Liver (tissue), 9 donors: Measurements from ENCODE around the gene SH3RF3. TPM values are rescaled to one million over a fixed set of nuclear protein-coding genes. Genes with fewer than 3 reads are reported as not detected.

Experiments used
- DNase-seq: peaks from one replicate; pipeline ENCODE4 v3.0.0-alpha.2; 2017; ENCODE audit warnings: low spot score
- H3K27ac ChIP-seq, 2 donors: one replicate each; pipeline ENCODE4 v1.7.0; 2013; ENCODE audit warnings: inconsistent platforms in 2 of 2, low read length in 2 of 2, control low read depth in 1 of 2, low read depth in 1 of 2, mild to moderate bottlenecking in 1 of 2
- H3K27me3 ChIP-seq, 4 donors: one replicate each; pipeline versions ENCODE4 v1.6.1 to v1.7.0; 2013; ENCODE audit warnings: low read length in 3 of 4, inconsistent platforms in 1 of 4, mild to moderate bottlenecking in 1 of 4, moderate library complexity in 1 of 4; ENCODE audit not compliant: control insufficient read depth in 4 of 4, insufficient read depth in 4 of 4
- H3K36me3 ChIP-seq, 4 donors: one replicate each; pipeline versions ENCODE4 v1.6.1 to v1.7.0; 2013; ENCODE audit warnings: low read length in 3 of 4, mild to moderate bottlenecking in 3 of 4, low read depth in 1 of 4, moderate library complexity in 1 of 4; ENCODE audit not compliant: control insufficient read depth in 4 of 4, insufficient read depth in 3 of 4
- H3K4me1 ChIP-seq, 4 donors: one replicate each; pipeline versions ENCODE4 v1.6.1 to v1.7.0; 2013; ENCODE audit warnings: low read length in 3 of 4, mild to moderate bottlenecking in 3 of 4, moderate library complexity in 1 of 4; ENCODE audit not compliant: control insufficient read depth in 4 of 4, insufficient read depth in 4 of 4
- H3K4me3 ChIP-seq, 3 donors: one replicate each; pipeline versions ENCODE4 v1.6.1 to v1.7.0; 2013; ENCODE audit warnings: low read length in 3 of 3, control low read depth in 1 of 3, low read depth in 1 of 3, mild to moderate bottlenecking in 1 of 3
- H3K9ac ChIP-seq, 2 donors: one replicate each; pipeline ENCODE4 v1.7.0; 2013; ENCODE audit warnings: low read length in 2 of 2, mild to moderate bottlenecking in 2 of 2, moderate library complexity in 2 of 2, control low read depth in 1 of 2, low read depth in 1 of 2
- H3K9me3 ChIP-seq, 4 donors: one replicate each; pipeline versions ENCODE4 v1.6.1 to v1.7.0; 2013; ENCODE audit warnings: low read length in 3 of 4; ENCODE audit not compliant: control insufficient read depth in 4 of 4
- EGR1 ChIP-seq, 2 donors: IDR thresholded peaks; 2 replicates each; pipeline ENCODE4 v1.6.1; 2016 to 2018; ENCODE audit warnings: antibody characterized with exemption in 2 of 2, low read depth in 2 of 2
- GABPA ChIP-seq, 2 donors: IDR thresholded peaks in 1 of 2; conservative IDR thresholded peaks in 1 of 2; 2 replicates each; pipeline ENCODE4 v1.6.1; 2016; ENCODE audit warnings: antibody characterized with exemption in 2 of 2, mild to moderate bottlenecking in 1 of 2, moderate library complexity in 1 of 2
- HNF4A ChIP-seq, 2 donors: conservative IDR thresholded peaks; 2 replicates each; pipeline ENCODE4 v1.6.1; 2016; ENCODE audit warnings: antibody characterized with exemption in 2 of 2, mild to moderate bottlenecking in 2 of 2
- HNF4G ChIP-seq: IDR thresholded peaks from 2 replicates; pipeline ENCODE4 v1.6.1; 2016; ENCODE audit warnings: antibody characterized with exemption
- JUND ChIP-seq, 2 donors: IDR thresholded peaks; 2 replicates each; pipeline ENCODE4 v1.6.1; 2016; ENCODE audit warnings: antibody characterized with exemption in 2 of 2
- MAX ChIP-seq: IDR thresholded peaks from 2 replicates; pipeline ENCODE4 v1.6.1; 2016; ENCODE audit warnings: antibody characterized with exemption
- NR2F2 ChIP-seq: IDR thresholded peaks from 2 replicates; pipeline ENCODE4 v1.6.1; 2016; ENCODE audit warnings: antibody characterized with exemption
- RAD21 ChIP-seq, 2 donors: IDR thresholded peaks; 2 replicates each; pipeline ENCODE4 v1.6.1; 2016; ENCODE audit warnings: antibody characterized with exemption in 2 of 2, mild to moderate bottlenecking in 2 of 2
- RXRA ChIP-seq, 2 donors: IDR thresholded peaks; 2 replicates each; pipeline ENCODE4 v1.6.1; 2017 to 2018; ENCODE audit warnings: antibody characterized with exemption in 2 of 2, mild to moderate bottlenecking in 1 of 2
- SP1 ChIP-seq: IDR thresholded peaks from 2 replicates; pipeline ENCODE4 v1.6.1; 2018; ENCODE audit warnings: antibody characterized with exemption, mild to moderate bottlenecking
- TAF1 ChIP-seq: conservative IDR thresholded peaks from 2 replicates; pipeline ENCODE4 v1.6.1; 2016; ENCODE audit warnings: antibody characterized with exemption, mild to moderate bottlenecking
- YY1 ChIP-seq: IDR thresholded peaks from 2 replicates; pipeline ENCODE4 v1.6.1; 2016; ENCODE audit warnings: antibody characterized with exemption, mild to moderate bottlenecking
- ZBTB33 ChIP-seq: IDR thresholded peaks from 2 replicates; pipeline ENCODE4 v1.6.1; 2016; ENCODE audit warnings: antibody characterized with exemption
- WGBS: extraction: QIAGEN DNeasy Blood & Tissue Kit; methylation state at CpG from one replicate; pipeline ENCODE4 v1.1.7; 2013; 5-methylcytosine and 5-hydroxymethylcytosine counted together
- polyA plus RNA-seq, 2 donors: library from polyadenylated mRNA; stranded (reverse) in 1 of 2; unstranded in 1 of 2; fragments of 200-250 nt in 1 of 2; fragments of >200 nt in 1 of 2; fragmentation: Nextera tagmentation in 1 of 2; extraction: Ambion mirVana in 1 of 2; gene quantifications; one replicate each; pipeline versions ENCODE4 v1.2.1 to v1.2.3, GENCODE V29; 2013 to 2015
- total RNA-seq, 2 donors: library from RNA; depleted of rRNA; stranded (reverse); fragments of >200 nt; gene quantifications; one replicate each; pipeline ENCODE4 v1.2.3, GENCODE V29; 2014
- TF ChIP-seq, protein P1 (sequence below): fragments of 150-350 bp; IDR thresholded peaks from 2 replicates; pipeline ENCODE4 v1.5.1; 2017; ENCODE audit warnings: improper control_type of control experiment, low read depth, low read length; ENCODE audit not compliant: missing input control
- TF ChIP-seq, protein P2 (sequence below): IDR thresholded peaks from 2 replicates; pipeline ENCODE4 v1.6.1; 2016; ENCODE audit warnings: antibody characterized with exemption
- donor health status: healthy.
- donor health status: healthy.
- donor health status: healthy.
- donor health status: healthy.
- donor health status: healthy.

Gene SH3RF3
- total and polyA plus RNA-seq, 4 donors = 0.11 to 1.0 (median 0.54) TPM

DNA sequence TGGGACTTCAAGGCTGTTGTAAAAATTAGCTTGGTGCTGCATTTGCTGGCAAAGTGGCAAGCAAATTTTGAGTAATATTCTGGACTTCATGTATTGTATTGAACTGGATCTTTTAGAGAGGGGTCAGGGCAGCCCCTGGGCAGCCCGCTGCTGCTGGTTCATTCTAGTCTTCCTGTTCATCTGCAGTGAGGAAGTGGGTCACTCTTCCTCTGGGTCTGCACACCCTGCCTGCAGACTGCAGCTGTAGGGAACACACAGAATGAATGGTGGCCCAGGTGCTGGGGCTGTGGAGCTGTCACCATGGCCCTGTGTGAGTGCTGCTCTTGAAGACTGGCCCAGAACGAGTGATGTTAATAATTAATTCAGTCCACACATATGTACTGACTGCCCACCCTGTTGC is 9.4 kb downstream of the SH3RF3 start:
- H3K4me3 ChIP-seq = no peak overlapping the region
- no peak overlapping the region for H3K9ac ChIP-seq
- WGBS = 54% methylated on average over 2 of the region's 2 CpGs
- DNase-seq = no peak
- no peaks in the 10 kb centered on the region for H3K9me3 ChIP-seq
- TF ChIP-seq RXRA (IDR thresholded peaks at IDR 0.05) = no peak
- TF ChIP-seq, protein P1, sequence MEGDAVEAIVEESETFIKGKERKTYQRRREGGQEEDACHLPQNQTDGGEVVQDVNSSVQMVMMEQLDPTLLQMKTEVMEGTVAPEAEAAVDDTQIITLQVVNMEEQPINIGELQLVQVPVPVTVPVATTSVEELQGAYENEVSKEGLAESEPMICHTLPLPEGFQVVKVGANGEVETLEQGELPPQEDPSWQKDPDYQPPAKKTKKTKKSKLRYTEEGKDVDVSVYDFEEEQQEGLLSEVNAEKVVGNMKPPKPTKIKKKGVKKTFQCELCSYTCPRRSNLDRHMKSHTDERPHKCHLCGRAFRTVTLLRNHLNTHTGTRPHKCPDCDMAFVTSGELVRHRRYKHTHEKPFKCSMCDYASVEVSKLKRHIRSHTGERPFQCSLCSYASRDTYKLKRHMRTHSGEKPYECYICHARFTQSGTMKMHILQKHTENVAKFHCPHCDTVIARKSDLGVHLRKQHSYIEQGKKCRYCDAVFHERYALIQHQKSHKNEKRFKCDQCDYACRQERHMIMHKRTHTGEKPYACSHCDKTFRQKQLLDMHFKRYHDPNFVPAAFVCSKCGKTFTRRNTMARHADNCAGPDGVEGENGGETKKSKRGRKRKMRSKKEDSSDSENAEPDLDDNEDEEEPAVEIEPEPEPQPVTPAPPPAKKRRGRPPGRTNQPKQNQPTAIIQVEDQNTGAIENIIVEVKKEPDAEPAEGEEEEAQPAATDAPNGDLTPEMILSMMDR = no peak
- no peak for TF ChIP-seq JUND (IDR thresholded peaks at IDR 0.05)
- TF ChIP-seq MAX = no peak
- TF ChIP-seq TAF1 = no peak
- TF ChIP-seq, protein P2, sequence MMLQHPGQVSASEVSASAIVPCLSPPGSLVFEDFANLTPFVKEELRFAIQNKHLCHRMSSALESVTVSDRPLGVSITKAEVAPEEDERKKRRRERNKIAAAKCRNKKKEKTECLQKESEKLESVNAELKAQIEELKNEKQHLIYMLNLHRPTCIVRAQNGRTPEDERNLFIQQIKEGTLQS = no peak
- no peak for TF ChIP-seq HNF4A (conservative IDR thresholded peaks at IDR 0.05)
- no peak for TF ChIP-seq SP1
- TF ChIP-seq RAD21 (IDR thresholded peaks at IDR 0.05) = no peak
- no peak for TF ChIP-seq EGR1 (IDR thresholded peaks at IDR 0.05; ENCODE audit: low read depth in 2 of 2)
- no peaks in the 10 kb centered on the region for H3K36me3 ChIP-seq
- no peak overlapping the region for H3K27ac ChIP-seq
- H3K4me1 ChIP-seq = no peaks in the 10 kb centered on the region
- H3K27me3 ChIP-seq = no peaks in the 10 kb centered on the region

DNA sequence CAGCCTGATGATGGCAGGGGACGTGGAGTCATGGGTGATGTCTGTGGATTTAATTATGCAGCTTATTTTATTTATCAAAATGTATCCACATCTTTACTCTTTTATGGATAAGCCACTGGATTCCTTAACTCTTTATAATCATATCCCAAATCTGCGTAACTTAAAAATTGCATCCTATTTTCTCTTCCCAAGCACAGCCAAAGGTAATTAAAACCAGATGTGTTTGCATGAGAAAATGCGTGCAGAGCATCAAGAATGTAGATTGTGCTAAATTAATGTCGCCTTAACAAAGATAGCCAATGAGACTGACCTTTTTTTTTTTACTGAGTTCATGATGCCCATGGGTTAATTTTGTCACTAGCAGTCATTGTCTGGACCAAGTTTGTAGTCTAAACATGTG is 10.0 kb downstream of the SH3RF3 start:
- Histone ChIP-seq H3K36me3 (no peaks in the 10 kb centered on the region), H3K27me3 (no peaks in the 10 kb centered on the region)

More for the DNA sequence above, 10.0 kb downstream of the SH3RF3 start:
- no peak overlapping the region for H3K4me3 ChIP-seq
- no peak overlapping the region for H3K9ac ChIP-seq
- no peaks in the 10 kb centered on the region for H3K9me3 ChIP-seq
- no peak for DNase-seq
- no peak overlapping the region for H3K27ac ChIP-seq
- H3K4me1 ChIP-seq = no peaks in the 10 kb centered on the region
- TF ChIP-seq EGR1 (IDR thresholded peaks at IDR 0.05; ENCODE audit: low read depth in 2 of 2) = no peak
- TF ChIP-seq TAF1 = no peak
- TF ChIP-seq GABPA (IDR thresholded peaks at IDR 0.05 in 1 of 2, conservative IDR thresholded peaks at IDR 0.05 in 1 of 2) = no peak
- no peak for TF ChIP-seq ZBTB33
- TF ChIP-seq RXRA (IDR thresholded peaks at IDR 0.05) = no peak
- TF ChIP-seq NR2F2 = no peak
- TF ChIP-seq HNF4A (conservative IDR thresholded peaks at IDR 0.05) = no peak
- TF ChIP-seq JUND (IDR thresholded peaks at IDR 0.05) = no peak
- no peak for TF ChIP-seq YY1
- no peak for TF ChIP-seq HNF4G
- 90% methylated on average over 4 of the region's 4 CpGs for WGBS
